ENCODE measurements around the gene GRAMD1B.

The GRAMD1B gene

GRCh38 chr11:123582992-123583504 is 153.0 kb downstream of the GRAMD1B start:
- FAIRE-seq (no peak), DNase-seq (ENCODE audit: insufficient read length, low spot score) (no peak)
- TF ChIP-seq, protein P1, sequence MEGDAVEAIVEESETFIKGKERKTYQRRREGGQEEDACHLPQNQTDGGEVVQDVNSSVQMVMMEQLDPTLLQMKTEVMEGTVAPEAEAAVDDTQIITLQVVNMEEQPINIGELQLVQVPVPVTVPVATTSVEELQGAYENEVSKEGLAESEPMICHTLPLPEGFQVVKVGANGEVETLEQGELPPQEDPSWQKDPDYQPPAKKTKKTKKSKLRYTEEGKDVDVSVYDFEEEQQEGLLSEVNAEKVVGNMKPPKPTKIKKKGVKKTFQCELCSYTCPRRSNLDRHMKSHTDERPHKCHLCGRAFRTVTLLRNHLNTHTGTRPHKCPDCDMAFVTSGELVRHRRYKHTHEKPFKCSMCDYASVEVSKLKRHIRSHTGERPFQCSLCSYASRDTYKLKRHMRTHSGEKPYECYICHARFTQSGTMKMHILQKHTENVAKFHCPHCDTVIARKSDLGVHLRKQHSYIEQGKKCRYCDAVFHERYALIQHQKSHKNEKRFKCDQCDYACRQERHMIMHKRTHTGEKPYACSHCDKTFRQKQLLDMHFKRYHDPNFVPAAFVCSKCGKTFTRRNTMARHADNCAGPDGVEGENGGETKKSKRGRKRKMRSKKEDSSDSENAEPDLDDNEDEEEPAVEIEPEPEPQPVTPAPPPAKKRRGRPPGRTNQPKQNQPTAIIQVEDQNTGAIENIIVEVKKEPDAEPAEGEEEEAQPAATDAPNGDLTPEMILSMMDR (IDR thresholded peaks at IDR 0.05; ENCODE audit: insufficient read depth, missing control alignments), result no peak

- FAIRE-seq (no peak), DNase-seq (ENCODE audit: insufficient read length, low spot score) (no peak)
- TF ChIP-seq, protein P1 (IDR thresholded peaks at IDR 0.05; ENCODE audit: insufficient read depth, missing control alignments), result no peak
Observed at GRCh38 chr11:123584186-123584585, 154.1 kb downstream of the GRAMD1B start.

- TF ChIP-seq, protein P1 (IDR thresholded peaks at IDR 0.05; ENCODE audit: insufficient read depth, missing control alignments), result no peak
- no peak for DNase-seq (ENCODE audit: insufficient read length, low spot score)
- no peak for FAIRE-seq
Observed at GRCh38 chr11:123584737-123585136, 154.7 kb downstream of the GRAMD1B start.

DNA sequence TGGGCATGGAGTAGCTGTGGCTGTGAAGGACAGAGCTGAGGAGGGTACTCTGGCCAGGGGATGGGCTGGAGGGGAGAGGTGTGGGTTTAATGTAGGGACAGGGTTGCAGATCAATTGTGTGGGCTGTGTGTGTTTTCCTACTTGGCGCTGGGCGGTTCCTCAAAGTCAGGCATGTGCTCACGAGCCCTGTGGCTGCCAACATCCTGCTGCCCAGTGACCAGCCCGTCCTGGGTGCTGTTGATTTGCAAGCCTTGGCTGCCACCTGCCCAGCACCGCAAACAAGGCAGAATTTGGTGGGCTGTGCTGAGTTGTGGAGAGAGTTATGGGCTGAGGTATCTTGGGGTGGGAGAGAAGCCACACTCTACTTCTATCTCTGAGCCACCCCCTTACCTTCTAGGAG is 155.1 kb downstream of the GRAMD1B start:
- FAIRE-seq, result no peak
- TF ChIP-seq, protein P1 (IDR thresholded peaks at IDR 0.05; ENCODE audit: insufficient read depth, missing control alignments), result no peak

GRCh38 chr11:123585706-123586105 is 155.6 kb downstream of the GRAMD1B start:
- TF ChIP-seq, protein P1 (IDR thresholded peaks at IDR 0.05; ENCODE audit: insufficient read depth, missing control alignments), result no peak
- DNase-seq (ENCODE audit: insufficient read length, low spot score), result no peak
- FAIRE-seq, result no peak

More for the DNA sequence above, 155.1 kb downstream of the GRAMD1B start:
- no peak for DNase-seq (ENCODE audit: insufficient read length, low spot score)

- FAIRE-seq (no peak), DNase-seq (ENCODE audit: insufficient read length, low spot score) (no peak)
- TF ChIP-seq, protein P1 (IDR thresholded peaks at IDR 0.05; ENCODE audit: insufficient read depth, missing control alignments), result no peak
Observed at GRCh38 chr11:123586568-123586967, 156.5 kb downstream of the GRAMD1B start.

- FAIRE-seq (no peak), DNase-seq (ENCODE audit: insufficient read length, low spot score) (no peak)
- TF ChIP-seq, protein P1 (IDR thresholded peaks at IDR 0.05; ENCODE audit: insufficient read depth, missing control alignments), result no peak
Observed at GRCh38 chr11:123587044-123587443, 157.0 kb downstream of the GRAMD1B start.

Data from D721Med (cell line).